Peyer's patch (tissue), 4 donors: ENCODE data around the gene C6orf52.

Experiments used
- CTCF ChIP-seq, 6 experiments: fragments of 450-650 bp in 4 of 6; fragments of 200-600 bp in 2 of 6; sonication (generic) in 1 of 6; IDR thresholded peaks; one replicate each; pipeline ENCODE4 v1.5.1; 2017 to 2019; ENCODE audit warnings: antibody characterized with exemption in 6 of 6, mild to moderate bottlenecking in 3 of 6, moderate library complexity in 1 of 6
- POLR2A ChIP-seq, 2 donors: fragments of 450-650 bp; IDR thresholded peaks; one replicate each; pipeline ENCODE4 v1.5.1; 2017; ENCODE audit warnings: antibody characterized with exemption in 2 of 2, mild to moderate bottlenecking in 2 of 2, moderate library complexity in 2 of 2

GRCh38 chr6:10721850-10722569, 27.6 kb upstream of the C6orf52 start:
- TF ChIP-seq CTCF (IDR thresholded peaks at IDR 0.05) (no peak), POLR2A (IDR thresholded peaks at IDR 0.05) (no peak)
